GM19395 (cell line): ENCODE data around the gene MARCHF10.

Experiments used
- ATAC-seq: cut with Tn5 transposase; IDR thresholded peaks from one replicate; pipeline ENCODE4 v1.9.1; 2021; ENCODE audit warnings: mild to moderate bottlenecking, moderate library complexity; ENCODE audit not compliant: unreplicated experiment

MARCHF10 gene

DNA sequence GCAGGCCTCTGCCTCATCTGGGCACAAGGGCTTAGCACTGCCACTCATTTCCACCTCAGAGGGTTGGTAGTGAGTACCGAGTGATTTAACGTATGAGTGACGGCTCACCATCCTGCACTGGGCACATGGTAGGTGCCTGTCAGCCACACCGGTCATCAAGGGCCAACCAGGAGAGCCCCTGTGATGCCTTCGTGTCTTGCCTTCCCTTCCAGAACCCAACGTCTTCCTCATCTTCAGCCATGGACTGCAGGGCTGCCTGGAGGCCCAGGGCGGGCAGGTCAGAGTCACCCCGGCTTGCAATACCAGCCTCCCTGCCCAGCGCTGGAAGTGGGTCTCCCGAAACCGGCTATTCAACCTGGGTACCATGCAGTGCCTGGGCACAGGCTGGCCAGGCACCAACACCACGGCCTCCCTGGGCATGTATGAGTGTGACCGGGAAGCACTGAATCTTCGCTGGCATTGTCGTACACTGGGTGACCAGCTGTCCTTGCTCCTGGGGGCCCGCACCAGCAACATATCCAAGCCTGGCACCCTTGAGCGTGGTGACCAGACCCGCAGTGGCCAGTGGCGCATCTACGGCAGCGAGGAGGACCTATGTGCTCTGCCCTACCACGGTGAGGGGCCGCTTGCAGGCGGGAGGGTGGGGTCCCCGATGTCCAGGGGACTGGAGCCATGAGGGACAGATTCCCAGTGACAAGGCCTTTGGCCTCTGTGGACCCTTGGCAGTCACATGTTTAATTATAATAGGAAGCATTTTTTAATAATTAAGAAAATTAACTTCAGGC is 143.6 kb downstream of the MARCHF10 start:
- no peak for ATAC-seq

DNA sequence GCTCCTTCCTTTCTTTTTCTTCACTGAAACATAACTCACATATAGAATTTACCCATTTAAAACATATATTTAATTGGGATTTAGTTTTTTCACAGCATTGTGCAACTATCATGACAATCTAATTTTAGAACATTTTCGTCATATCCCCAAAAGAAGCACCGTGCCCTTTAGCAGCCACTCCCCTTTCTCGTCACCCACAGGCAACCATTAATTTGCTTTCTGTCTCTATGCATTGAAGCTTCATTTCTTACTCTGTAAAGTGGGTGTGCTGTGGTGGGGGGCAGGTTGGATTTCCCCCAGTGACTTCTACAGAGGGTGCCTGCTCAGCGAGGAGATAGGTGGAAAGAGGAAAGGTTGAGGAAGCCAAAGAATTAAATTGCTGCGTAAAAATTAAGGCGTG is 144.8 kb downstream of the MARCHF10 start:
- no peak for ATAC-seq

DNA sequence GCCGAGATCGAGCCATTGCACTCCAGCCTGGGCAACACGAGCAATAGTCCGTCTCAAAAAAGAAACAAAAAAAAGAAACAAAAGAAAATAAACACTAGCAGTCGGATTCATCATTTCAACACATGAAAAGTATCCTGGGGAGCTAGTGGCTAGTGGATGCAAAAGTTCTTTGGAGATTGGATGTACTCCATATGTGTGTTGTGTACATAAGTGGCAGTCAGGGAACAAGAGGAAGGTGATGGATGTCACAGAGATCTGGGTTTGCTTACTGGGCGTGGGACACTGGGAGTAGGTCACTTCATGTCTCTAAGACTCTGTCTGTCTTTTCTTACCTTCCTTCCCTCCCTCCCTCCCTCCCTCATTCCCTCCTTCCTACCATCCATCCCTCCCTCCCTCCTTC is 145.3 kb downstream of the MARCHF10 start:
- no peak for ATAC-seq

DNA sequence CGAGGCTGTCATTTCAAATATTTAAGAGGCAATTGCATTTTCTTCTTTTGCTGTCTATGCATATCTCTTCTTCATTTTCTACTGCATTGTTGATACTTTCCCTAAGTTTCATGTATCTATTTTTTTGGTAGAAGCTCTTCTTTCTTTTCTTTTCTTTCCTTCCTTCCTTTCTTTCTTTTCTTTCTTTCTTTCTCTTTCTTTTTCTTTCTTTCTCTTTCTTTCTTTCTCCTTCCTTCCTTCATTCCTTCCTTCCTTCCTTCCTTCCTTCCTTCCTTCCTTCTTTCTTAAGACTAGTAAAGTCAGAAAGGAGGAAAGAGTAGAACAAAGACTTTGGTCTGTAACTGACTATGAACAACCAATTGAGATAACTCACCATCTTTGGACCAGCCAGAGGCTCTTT is 146.8 kb downstream of the MARCHF10 start:
- no peak for ATAC-seq

DNA sequence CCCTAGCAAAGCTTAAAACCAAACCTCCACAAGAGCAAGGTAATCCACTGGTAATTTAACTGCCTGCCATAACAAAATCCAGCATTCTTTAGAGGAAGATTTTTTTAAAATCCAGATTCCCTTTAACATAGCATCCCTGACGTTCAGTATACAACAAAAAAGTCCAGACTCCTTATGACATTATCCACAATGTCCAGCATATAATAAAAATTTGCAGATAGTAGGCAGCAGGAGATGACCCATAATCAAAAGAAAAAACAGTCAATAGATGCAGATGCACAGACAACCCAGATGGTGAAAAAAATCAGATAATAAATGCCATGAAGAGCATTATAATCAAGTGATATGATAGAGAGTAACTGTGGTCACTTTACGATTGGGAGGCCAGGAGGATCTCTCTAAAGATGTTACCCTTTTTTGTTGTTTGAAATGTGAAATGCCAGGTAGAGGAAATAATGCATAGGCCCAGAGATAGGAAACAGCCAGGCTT is 147.4 kb downstream of the MARCHF10 start:
- ATAC-seq = no peak

DNA sequence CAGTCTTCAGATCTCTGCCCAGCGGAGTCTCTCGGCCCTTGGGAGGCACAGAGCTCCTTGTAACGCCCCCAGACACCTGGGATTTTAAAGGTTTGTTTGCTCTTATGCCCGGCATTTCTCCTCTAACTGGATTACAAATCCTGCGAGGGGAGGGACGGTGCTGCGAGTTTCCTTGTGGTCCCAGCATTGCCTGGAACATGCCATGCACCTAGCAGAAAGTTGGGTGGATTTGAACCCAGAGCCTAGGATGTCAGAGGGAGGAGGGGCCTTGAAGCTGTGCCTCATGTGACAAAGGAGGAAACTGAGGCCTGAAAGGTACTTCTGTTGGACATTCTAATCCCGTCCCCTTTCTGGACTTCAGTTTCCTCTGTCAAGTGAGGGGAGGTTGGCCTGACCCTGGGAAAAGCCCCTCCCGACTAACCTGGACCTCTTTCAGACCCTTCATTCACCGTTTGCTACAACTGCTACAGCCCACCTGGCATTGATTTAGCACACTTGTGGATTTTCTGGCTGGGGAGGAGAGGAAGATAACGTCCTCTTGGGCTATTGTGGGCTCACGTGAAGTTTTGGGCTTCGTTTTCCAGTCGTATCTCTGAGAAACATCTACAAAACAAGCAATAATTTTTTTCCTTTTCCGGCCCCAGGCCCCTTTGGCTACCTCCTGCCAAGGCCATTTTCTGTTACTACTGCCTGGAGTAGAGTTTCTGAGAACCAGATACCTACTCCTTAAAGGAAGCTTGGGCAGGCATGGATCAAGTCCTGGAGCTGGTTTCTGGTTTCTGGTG is 149.8 kb downstream of the MARCHF10 start:
- ATAC-seq = no peak

DNA sequence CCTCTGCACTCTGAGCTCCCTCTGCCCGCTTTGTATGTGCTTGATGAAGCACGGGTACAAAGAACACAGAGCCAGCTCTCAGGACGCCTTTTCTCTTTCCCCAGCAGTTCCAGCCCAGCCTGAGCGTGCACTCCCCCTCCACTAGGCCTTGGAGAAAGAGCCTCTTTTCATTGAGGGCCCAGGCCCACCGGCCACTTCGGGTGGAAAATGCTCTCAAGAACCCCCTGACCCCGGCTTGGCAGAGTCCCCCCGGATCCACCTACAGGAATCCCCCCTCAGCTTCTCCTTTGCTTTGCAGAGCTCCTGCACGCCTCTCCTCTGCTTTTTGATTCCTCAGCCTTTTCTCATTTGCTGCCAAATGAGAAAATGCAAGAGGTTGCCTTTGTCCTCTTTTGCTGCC is 150.4 kb downstream of the MARCHF10 start:
- no peak for ATAC-seq

DNA sequence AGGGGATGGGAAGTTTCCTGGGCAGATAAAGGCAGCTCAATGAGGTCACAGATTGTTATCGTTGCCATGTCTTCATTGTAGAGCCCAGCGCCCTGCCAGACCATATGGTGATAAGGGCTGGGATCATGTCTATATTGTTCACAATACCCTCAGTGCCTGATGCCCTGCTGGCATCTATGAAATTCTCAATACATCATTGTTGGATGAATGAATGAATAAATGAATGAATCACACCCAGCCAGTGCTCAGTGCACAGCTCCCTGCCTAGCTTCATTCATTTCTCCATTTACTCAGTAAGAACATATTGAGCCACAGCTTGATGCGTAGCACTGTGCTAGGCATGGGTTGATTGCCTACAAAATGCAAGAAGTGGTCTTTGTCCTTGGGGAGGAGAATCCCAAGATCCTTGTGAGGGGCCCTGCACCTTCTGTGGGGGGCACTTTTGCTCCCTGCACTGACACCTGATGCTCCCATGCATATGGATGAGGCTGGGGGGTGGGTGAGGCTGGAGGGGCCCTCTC is 150.9 kb downstream of the MARCHF10 start:
- ATAC-seq = no peak

DNA sequence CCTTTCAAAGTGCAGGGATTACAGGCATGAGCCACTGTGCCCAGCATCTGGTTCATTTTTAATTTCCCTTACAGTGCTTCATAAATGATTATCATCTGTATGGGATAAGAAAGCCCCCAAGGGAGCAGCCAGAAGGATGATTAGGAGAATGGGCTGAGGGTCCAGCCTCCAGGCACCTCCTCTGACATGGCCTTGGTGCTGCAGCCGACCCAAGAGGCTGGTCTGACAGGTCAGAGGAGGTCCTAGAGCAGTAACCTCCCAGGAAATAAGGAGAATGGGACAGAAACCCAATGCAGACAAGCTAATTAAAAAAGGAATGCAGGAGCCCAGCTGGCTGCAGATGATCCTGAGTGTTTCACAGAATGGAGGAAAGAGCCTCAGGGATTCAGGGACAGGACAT is 151.7 kb downstream of the MARCHF10 start:
- no peak for ATAC-seq

DNA sequence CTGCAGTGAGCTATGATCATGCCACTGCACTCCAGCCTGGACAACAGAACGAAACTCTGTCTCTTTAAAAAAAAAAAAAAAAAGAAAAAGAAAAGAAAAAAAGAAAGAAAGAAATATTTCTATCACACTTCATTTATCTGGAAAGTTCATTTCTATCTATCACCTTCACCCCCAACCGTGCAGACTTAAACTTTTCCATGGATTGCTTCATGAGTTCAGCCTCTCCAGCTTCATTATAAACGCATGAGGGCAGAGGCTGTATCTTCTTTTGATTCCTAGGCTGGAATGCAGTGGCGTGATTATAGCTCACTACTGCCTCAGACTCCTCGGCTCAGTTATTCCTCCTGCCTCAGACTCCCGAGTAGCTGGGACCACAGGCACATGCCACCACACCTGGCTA is 152.5 kb downstream of the MARCHF10 start:
- no peak for ATAC-seq

DNA sequence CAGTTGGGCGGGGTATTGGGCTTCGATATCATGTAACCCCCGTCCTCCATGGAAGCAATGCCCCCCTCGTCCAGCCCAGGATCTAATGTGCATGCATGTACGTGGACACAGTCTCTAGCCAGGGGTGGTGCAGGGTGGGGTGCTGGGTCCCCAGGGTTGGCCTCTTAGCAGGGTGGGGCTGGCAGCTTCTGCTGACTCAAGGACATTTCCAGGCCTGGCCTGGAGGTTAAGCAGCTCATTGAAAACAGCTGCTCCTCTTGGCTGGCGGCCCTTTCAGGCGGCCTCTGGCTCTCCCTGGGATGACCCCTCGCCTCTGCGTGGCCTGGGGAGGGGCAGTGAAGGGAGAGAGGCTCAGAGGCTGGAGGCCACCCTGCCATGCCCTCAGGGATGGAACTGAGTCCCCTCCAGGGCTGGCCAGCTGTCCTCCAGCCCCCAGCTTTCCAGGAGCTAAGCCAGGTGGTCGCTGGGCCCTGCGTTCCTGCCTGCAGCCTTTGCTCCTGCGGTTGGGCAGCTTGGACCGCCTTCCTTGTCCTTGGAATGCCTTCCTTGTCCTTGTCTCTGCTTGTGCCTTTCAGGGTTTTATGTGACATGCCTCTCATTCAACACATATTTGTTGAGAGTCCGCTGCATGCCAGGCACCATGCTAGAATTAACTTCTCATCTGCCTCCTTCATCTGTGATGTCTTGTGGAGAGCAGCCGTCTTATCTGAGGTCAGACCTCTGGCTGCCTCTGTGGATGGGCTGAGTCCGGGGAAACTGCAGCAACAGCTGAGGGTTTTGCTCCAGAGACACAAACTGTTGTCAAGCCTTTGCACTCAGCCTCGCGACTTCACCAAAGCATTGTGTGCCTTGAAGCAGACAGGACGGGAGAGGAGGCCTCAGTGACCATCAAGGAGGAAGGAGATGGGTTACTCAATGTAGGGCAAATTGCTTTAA is 154.0 kb downstream of the MARCHF10 start:
- ATAC-seq = no peak

DNA sequence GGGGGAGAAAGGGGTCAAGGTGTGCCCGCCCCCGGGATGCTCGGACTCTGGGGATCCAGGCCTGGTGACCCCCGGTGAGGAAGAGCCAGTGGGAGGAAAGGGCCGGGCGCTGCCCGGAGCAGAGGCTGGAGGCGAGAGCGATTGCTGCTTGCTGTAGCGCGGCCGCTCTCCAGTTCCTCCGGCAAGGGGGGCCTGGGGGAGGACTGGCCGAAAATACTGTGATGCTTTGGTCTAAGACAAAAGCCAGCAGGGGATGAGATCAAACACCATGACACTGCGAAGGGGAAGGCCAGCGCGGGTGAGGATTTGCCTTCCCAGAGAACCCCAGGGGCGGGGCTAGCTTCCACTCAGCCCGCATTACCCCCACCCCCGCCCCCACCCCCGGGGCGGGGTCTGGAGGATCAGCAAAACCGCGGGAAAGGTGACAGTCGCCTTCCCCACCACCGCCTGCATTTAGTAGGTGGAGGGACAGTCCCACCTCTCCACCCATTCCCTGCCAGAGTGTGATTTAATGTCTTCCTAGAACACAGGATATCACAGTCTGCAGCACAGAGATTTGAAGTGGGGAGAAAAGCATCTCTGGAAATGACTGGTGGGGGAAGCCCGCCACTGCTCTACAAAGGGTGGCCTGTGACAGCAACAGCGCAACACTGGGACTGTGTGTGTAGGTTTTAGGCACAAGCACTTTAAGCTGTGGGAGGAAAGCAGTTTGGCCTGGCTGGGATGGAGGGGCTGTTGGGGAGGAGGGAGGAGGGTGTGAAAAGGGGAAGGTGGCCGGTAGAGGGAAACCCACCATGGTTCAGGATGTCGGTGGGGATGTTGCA is 154.9 kb downstream of the MARCHF10 start:
- peak; percentile 90 for ATAC-seq

DNA sequence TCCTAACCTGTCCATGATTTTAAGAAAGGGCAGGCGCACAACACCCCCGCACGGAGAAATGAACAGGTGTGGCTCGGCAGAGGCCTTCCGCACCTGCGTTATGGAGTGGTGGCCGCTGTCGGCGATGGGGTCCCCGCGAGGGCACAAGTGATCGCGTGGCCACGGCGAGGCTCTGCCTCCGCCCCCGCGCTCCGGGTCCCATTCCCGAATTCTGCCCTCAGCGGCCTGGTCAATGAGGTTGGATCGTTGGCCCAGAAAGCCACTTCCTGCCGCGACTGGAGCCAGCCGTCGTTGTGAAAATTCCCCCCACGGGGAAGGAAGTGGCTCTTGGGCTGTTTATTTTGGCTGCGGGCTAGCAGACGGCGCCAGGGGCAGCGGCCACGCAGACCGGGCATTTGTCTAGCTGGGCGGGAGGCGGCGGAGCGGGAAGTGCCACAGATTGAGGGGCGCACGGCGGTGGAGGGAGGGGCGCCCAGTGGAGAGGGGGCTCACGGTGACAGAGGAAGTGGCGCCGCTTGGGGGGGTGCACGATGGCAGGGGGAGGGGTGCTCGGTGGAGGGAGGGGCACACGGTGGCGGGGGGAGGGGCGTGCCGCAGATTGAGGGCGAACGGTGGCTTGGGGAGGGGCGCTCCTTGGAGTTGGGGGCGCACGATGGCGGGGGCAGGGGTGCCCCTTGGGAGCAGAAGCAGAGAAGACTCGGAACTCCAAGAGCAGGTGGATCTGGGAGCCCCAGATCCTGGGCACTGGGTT is 155.7 kb downstream of the MARCHF10 start:
- ATAC-seq = peak; percentile 21
